ENCODE measurements around the gene CD300C.
"Not testable (repeated sequence)": the region's sequence is repeated elsewhere in the genome, so short reads cannot be mapped to it uniquely, and the experiment has no call there.

Gene CD300C

GRCh38 chr17:74545843-74546230 is at the start of gene CD300C:
Gene CD300C, minus strand, starts transcription at chr17:74546115. Its CDS starts 333 bp downstream, at chr17:74545782.
- DNase-seq (ENCODE audit: low spot score) = no peak

- no peak for DNase-seq (ENCODE audit: low spot score)
These were observed 49.3 kb upstream of the CD300C start for GRCh38 chr17:74595037-74595750.

GRCh38 chr17:74592087-74592990 is 46.4 kb upstream of the CD300C start, which contains the start of gene CD300LD:
Gene CD300LD, minus strand, starts transcription at chr17:74592283. Its CDS starts 81 bp downstream, at chr17:74592202.
- no peak for DNase-seq (ENCODE audit: low spot score)

GRCh38 chr17:74591503-74591902 is 45.6 kb upstream of the CD300C start:
- no peak for DNase-seq (ENCODE audit: low spot score)

GRCh38 chr17:74585711-74586110 is 39.8 kb upstream of the CD300C start:
- no peak for DNase-seq (ENCODE audit: low spot score)

GRCh38 chr17:74584292-74585060 is 38.6 kb upstream of the CD300C start:
- DNase-seq (ENCODE audit: low spot score) = no peak

- DNase-seq (ENCODE audit: low spot score) = no peak
These were observed 36.7 kb upstream of the CD300C start for GRCh38 chr17:74582633-74583032.

GRCh38 chr17:74579900-74580299 is 34.0 kb upstream of the CD300C start:
- no peak for DNase-seq (ENCODE audit: low spot score)

GRCh38 chr17:74578979-74579378 is 33.1 kb upstream of the CD300C start:
- no peak for DNase-seq (ENCODE audit: low spot score)

- no peak for DNase-seq (ENCODE audit: low spot score)
These were observed 28.7 kb upstream of the CD300C start for GRCh38 chr17:74574489-74575142.

- DNase-seq (ENCODE audit: low spot score) = not testable (repeated sequence)
These were observed 27.7 kb upstream of the CD300C start for GRCh38 chr17:74573635-74574034.

GRCh38 chr17:74573169-74573568 is 27.3 kb upstream of the CD300C start:
- DNase-seq (ENCODE audit: low spot score) = no peak

- no peak for DNase-seq (ENCODE audit: low spot score)
These were observed 25.8 kb upstream of the CD300C start for GRCh38 chr17:74571621-74572270.

- DNase-seq (ENCODE audit: low spot score) = no peak
These were observed 23.4 kb upstream of the CD300C start for GRCh38 chr17:74569020-74570003.

- no peak for DNase-seq (ENCODE audit: low spot score)
These were observed 22.4 kb upstream of the CD300C start for GRCh38 chr17:74568106-74568873.

- DNase-seq (ENCODE audit: low spot score) = no peak
These were observed 21.5 kb upstream of the CD300C start, which contains the start of gene CD300H for GRCh38 chr17:74567397-74567796. Gene CD300H, minus strand, starts transcription at chr17:74567509.

GRCh38 chr17:74566132-74566753 is 20.3 kb upstream of the CD300C start:
- DNase-seq (ENCODE audit: low spot score) = peak; percentile 36

GRCh38 chr17:74565126-74565525 is 19.2 kb upstream of the CD300C start:
- DNase-seq (ENCODE audit: low spot score) = no peak

GRCh38 chr17:74563358-74563757 is 17.4 kb upstream of the CD300C start:
- no peak for DNase-seq (ENCODE audit: low spot score)

Data from GM03348 (cell line).